ENCODE measurements around the gene CIB4.
A peak's percentile ranks its signal among the peaks of the same experiment; 100 is the strongest.
"Not testable (repeated sequence)": the region's sequence is repeated elsewhere in the genome, so short reads cannot be mapped to it uniquely, and the experiment has no call there.

CIB4 gene

GRCh38 chr2:26658691-26659346 is 17.7 kb upstream of the CIB4 start:
- in situ Hi-C loops (cut with HindIII; ENCODE audit: low pct_unique_long_range_greater_than_20kb, low sequenced_read_pairs), result no loop called here
- DNase-seq (ENCODE audit: low read depth in 1 of 2, low spot score in 1 of 2), result no peak
- TF ChIP-seq JUND (IDR thresholded peaks at IDR 0.05; ENCODE audit: low read depth), result no peak

- no peak for DNase-seq (ENCODE audit: low read depth in 1 of 2, low spot score in 1 of 2)
- TF ChIP-seq JUND (IDR thresholded peaks at IDR 0.05; ENCODE audit: low read depth), result no peak
- in situ Hi-C loops (cut with HindIII; ENCODE audit: low pct_unique_long_range_greater_than_20kb, low sequenced_read_pairs), result no loop called here
Observed at GRCh38 chr2:26657265-26657664, 16.1 kb upstream of the CIB4 start.

- TF ChIP-seq JUND (IDR thresholded peaks at IDR 0.05; ENCODE audit: low read depth), result no peak
- DNase-seq (ENCODE audit: low read depth in 1 of 2, low spot score in 1 of 2), result no peak
- in situ Hi-C loops (cut with HindIII; ENCODE audit: low pct_unique_long_range_greater_than_20kb, low sequenced_read_pairs), result no loop called here
Observed at GRCh38 chr2:26655611-26656195, 14.5 kb upstream of the CIB4 start.

- in situ Hi-C loops (cut with HindIII; ENCODE audit: low pct_unique_long_range_greater_than_20kb, low sequenced_read_pairs); DNase-seq (ENCODE audit: low read depth in 1 of 2, low spot score in 1 of 2): not testable (repeated sequence)
Observed at GRCh38 chr2:26655120-26655519, 14.0 kb upstream of the CIB4 start.

GRCh38 chr2:26654061-26654340 is 12.8 kb upstream of the CIB4 start:
- no peak for TF ChIP-seq JUND (IDR thresholded peaks at IDR 0.05; ENCODE audit: low read depth)
- in situ Hi-C loops (cut with HindIII; ENCODE audit: low pct_unique_long_range_greater_than_20kb, low sequenced_read_pairs), result no loop called here
- DNase-seq (ENCODE audit: low read depth in 1 of 2, low spot score in 1 of 2), result no peak

GRCh38 chr2:26653207-26654060 is 12.3 kb upstream of the CIB4 start:
- in situ Hi-C loops (cut with HindIII; ENCODE audit: low pct_unique_long_range_greater_than_20kb, low sequenced_read_pairs), result no loop called here
- TF ChIP-seq JUND (IDR thresholded peaks at IDR 0.05; ENCODE audit: low read depth), result no peak
- DNase-seq (ENCODE audit: low read depth in 1 of 2, low spot score in 1 of 2), result no peak

- in situ Hi-C loops (cut with HindIII; ENCODE audit: low pct_unique_long_range_greater_than_20kb, low sequenced_read_pairs), result no loop called here
- no peak for TF ChIP-seq JUND (IDR thresholded peaks at IDR 0.05; ENCODE audit: low read depth)
- no peak for DNase-seq (ENCODE audit: low read depth in 1 of 2, low spot score in 1 of 2)
Observed at GRCh38 chr2:26652361-26653041, 11.3 kb upstream of the CIB4 start.

- DNase-seq (ENCODE audit: low read depth in 1 of 2, low spot score in 1 of 2), result no peak
- TF ChIP-seq JUND (IDR thresholded peaks at IDR 0.05; ENCODE audit: low read depth), result no peak
- in situ Hi-C loops (cut with HindIII; ENCODE audit: low pct_unique_long_range_greater_than_20kb, low sequenced_read_pairs), result no loop called here
Observed at GRCh38 chr2:26651799-26652198, 10.6 kb upstream of the CIB4 start.

- DNase-seq (ENCODE audit: low read depth in 1 of 2, low spot score in 1 of 2), result no peak
- TF ChIP-seq JUND (IDR thresholded peaks at IDR 0.05; ENCODE audit: low read depth), result no peak
- in situ Hi-C loops (cut with HindIII; ENCODE audit: low pct_unique_long_range_greater_than_20kb, low sequenced_read_pairs), result no loop called here
Observed at GRCh38 chr2:26651470-26651771, 10.3 kb upstream of the CIB4 start.

- in situ Hi-C loops (cut with HindIII; ENCODE audit: low pct_unique_long_range_greater_than_20kb, low sequenced_read_pairs), result no loop called here
- no peak for TF ChIP-seq JUND (IDR thresholded peaks at IDR 0.05; ENCODE audit: low read depth)
- DNase-seq (ENCODE audit: low read depth in 1 of 2, low spot score in 1 of 2), result no peak
Observed at GRCh38 chr2:26650713-26651469, 9.7 kb upstream of the CIB4 start.

- no peak for DNase-seq (ENCODE audit: low read depth in 1 of 2, low spot score in 1 of 2)
- no peak for TF ChIP-seq JUND (IDR thresholded peaks at IDR 0.05; ENCODE audit: low read depth)
- in situ Hi-C loops (cut with HindIII; ENCODE audit: low pct_unique_long_range_greater_than_20kb, low sequenced_read_pairs), result no loop called here
Observed at GRCh38 chr2:26649992-26650712, 9.0 kb upstream of the CIB4 start.

GRCh38 chr2:26649322-26649721 is 8.2 kb upstream of the CIB4 start:
- TF ChIP-seq JUND (IDR thresholded peaks at IDR 0.05; ENCODE audit: low read depth), result no peak
- in situ Hi-C loops (cut with HindIII; ENCODE audit: low pct_unique_long_range_greater_than_20kb, low sequenced_read_pairs), result no loop called here
- peak in 1 of 2 experiments; percentile 49 for DNase-seq (ENCODE audit: low read depth in 1 of 2, low spot score in 1 of 2)

Data from T47D (cell line).